H1 (cell line): ENCODE data around the gene IL21R.

Experiments
- GABPA ChIP-seq: IDR thresholded peaks from 2 replicates; pipeline ENCODE4 v1.6.1; 2011; ENCODE audit warnings: mild to moderate bottlenecking, low read length, moderate library complexity, borderline replicate concordance; ENCODE audit not compliant: insufficient read depth
- SIX5 ChIP-seq: IDR thresholded peaks from 2 replicates; pipeline ENCODE4 v1.6.1; 2011; ENCODE audit warnings: mild to moderate bottlenecking, low read depth, low read length

GRCh38 chr16:27363246-27363632 lies 38.7 kb upstream of the IL21R start:
- TF ChIP-seq GABPA (no peak), SIX5 (no peak)
